Dermis blood vessel endothelial cell (primary cell): ENCODE measurements around the gene HDAC9. TPM values are rescaled to one million over a fixed set of nuclear protein-coding genes. Genes with fewer than 3 reads are reported as not detected.

ENCODE experiments used
- DNase-seq: peaks from one replicate; pipeline ENCODE4 v3.0.0; 2010
- total RNA-seq: library from RNA; depleted of rRNA; stranded (reverse); fragments of >200 nt; gene quantifications from 2 replicates; pipeline ENCODE4 v1.2.3, GENCODE V29; 2014

HDAC9 gene
- total RNA-seq, 1 donor from 2014 or later: 3.9 TPM

- no peak for DNase-seq
These were observed 634 bp upstream of the HDAC9 start for GRCh38 chr7:18494821-18495408.

- DNase-seq: no peak
These were observed 772 bp downstream of the HDAC9 start for GRCh38 chr7:18496341-18496700.

GRCh38 chr7:18497082-18497481 is 1.5 kb downstream of the HDAC9 start:
- DNase-seq: no peak

GRCh38 chr7:18497800-18498199 is 2.3 kb downstream of the HDAC9 start:
- no peak for DNase-seq

- DNase-seq: no peak
These were observed 2.8 kb downstream of the HDAC9 start for GRCh38 chr7:18498341-18498740.

- no peak for DNase-seq
These were observed 4.0 kb downstream of the HDAC9 start for GRCh38 chr7:18499407-18500177.

- peak; percentile 52 for DNase-seq
These were observed 7.7 kb downstream of the HDAC9 start for GRCh38 chr7:18503126-18503866.

- no peak for DNase-seq
These were observed 9.4 kb downstream of the HDAC9 start for GRCh38 chr7:18504965-18505364.

GRCh38 chr7:18505870-18506460 is 10.4 kb downstream of the HDAC9 start:
- DNase-seq: no peak

- peak; percentile 97 for DNase-seq
These were observed 13.2 kb downstream of the HDAC9 start for GRCh38 chr7:18508443-18509427.

- no peak for DNase-seq
These were observed 13.9 kb downstream of the HDAC9 start for GRCh38 chr7:18509481-18509880.

- DNase-seq: no peak
These were observed 16.0 kb downstream of the HDAC9 start for GRCh38 chr7:18511351-18512140.

- DNase-seq: no peak
These were observed 17.8 kb downstream of the HDAC9 start for GRCh38 chr7:18513343-18513742.

GRCh38 chr7:18515067-18515466 is 19.5 kb downstream of the HDAC9 start:
- DNase-seq: no peak

- DNase-seq: no peak
These were observed 22.1 kb downstream of the HDAC9 start for GRCh38 chr7:18517646-18518045.

- no peak for DNase-seq
These were observed 23.0 kb downstream of the HDAC9 start for GRCh38 chr7:18518555-18518954.

- DNase-seq: peak; percentile 51
These were observed 25.1 kb downstream of the HDAC9 start for GRCh38 chr7:18520450-18521235.

GRCh38 chr7:18521236-18521589 is 25.7 kb downstream of the HDAC9 start:
- DNase-seq: no peak

GRCh38 chr7:18521945-18522566 is 26.5 kb downstream of the HDAC9 start:
- DNase-seq: no peak

GRCh38 chr7:18524248-18524647 is 28.7 kb downstream of the HDAC9 start:
- no peak for DNase-seq
